ENCODE results near the gene MED26.

DNA sequence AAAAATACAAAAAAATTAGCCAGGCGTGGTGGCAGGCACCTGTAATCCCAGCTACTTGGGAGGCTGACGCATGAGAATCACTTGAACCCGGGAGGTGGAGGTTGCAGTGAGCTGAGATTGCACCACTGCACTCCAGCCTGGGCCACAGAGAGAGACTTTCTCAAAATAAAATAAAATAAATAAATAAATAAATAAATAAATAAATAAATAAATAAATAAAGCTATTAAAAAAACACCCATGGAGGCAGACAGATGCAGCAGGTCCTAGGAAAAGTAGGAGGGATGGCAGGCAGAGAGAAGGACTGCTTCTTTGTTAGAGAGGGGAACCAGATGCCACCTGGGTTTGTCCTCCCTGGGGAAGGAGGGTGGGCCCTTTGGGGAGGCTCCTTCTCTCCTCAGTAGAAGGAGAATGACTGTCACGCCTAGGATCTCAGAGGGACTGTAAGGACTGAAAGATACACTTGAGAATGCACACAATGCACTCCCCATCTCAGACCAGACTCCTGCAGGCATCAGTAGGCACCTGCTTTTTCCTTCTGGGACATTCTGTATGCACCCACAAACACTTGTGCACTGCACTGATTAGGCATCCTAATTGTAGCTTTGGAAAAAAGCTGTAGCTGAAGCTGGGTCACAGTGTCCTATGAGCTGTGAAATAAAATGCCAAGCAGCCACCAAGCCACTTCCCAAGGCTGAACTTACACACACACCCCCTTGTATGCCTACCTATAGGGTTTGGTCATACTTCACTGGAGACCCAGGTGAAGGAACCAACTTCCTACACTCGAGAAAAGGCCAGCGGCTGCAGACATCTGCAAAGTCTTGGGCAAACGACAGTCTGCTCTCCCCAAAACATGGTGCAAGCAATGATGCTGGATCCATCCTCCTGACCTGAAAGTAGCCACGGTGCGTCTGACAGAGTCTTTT is 36.9 kb downstream of the MED26 start:
- TF ChIP-seq BACH1 (IDR thresholded peaks at IDR 0.05; ENCODE audit: borderline replicate concordance) (no peak), TARDBP (IDR thresholded peaks at IDR 0.05; ENCODE audit: borderline replicate concordance) (no peak), CBX5 (IDR thresholded peaks at IDR 0.05; ENCODE audit: low read depth) (no peak), JUND (IDR thresholded peaks at IDR 0.05; ENCODE audit: low read depth, low read length) (no peak), FOS (IDR thresholded peaks at IDR 0.05; ENCODE audit: borderline replicate concordance, extremely low read depth, insufficient read length) (no peak), TAF1 (IDR thresholded peaks at IDR 0.05; ENCODE audit: borderline replicate concordance, low read depth, low read length) (no peak), ETV6 (conservative IDR thresholded peaks at IDR 0.05 in 1 of 2, IDR thresholded peaks at IDR 0.05 in 1 of 2; ENCODE audit: borderline replicate concordance in 1 of 2, low read depth in 1 of 2) (no peak), SIX5 (IDR thresholded peaks at IDR 0.05; ENCODE audit: low read depth, low read length, severe bottlenecking) (no peak)
- TF ChIP-seq, protein P1, sequence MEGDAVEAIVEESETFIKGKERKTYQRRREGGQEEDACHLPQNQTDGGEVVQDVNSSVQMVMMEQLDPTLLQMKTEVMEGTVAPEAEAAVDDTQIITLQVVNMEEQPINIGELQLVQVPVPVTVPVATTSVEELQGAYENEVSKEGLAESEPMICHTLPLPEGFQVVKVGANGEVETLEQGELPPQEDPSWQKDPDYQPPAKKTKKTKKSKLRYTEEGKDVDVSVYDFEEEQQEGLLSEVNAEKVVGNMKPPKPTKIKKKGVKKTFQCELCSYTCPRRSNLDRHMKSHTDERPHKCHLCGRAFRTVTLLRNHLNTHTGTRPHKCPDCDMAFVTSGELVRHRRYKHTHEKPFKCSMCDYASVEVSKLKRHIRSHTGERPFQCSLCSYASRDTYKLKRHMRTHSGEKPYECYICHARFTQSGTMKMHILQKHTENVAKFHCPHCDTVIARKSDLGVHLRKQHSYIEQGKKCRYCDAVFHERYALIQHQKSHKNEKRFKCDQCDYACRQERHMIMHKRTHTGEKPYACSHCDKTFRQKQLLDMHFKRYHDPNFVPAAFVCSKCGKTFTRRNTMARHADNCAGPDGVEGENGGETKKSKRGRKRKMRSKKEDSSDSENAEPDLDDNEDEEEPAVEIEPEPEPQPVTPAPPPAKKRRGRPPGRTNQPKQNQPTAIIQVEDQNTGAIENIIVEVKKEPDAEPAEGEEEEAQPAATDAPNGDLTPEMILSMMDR (IDR thresholded peaks at IDR 0.05 in 2 of 3, conservative IDR thresholded peaks at IDR 0.05 in 1 of 3; ENCODE audit: control insufficient read depth in 2 of 3, extremely low read depth in 1 of 3, insufficient read depth in 1 of 3, low read depth in 3 of 3, low read length in 3 of 3) = no peak
- TF ChIP-seq, protein P2, sequence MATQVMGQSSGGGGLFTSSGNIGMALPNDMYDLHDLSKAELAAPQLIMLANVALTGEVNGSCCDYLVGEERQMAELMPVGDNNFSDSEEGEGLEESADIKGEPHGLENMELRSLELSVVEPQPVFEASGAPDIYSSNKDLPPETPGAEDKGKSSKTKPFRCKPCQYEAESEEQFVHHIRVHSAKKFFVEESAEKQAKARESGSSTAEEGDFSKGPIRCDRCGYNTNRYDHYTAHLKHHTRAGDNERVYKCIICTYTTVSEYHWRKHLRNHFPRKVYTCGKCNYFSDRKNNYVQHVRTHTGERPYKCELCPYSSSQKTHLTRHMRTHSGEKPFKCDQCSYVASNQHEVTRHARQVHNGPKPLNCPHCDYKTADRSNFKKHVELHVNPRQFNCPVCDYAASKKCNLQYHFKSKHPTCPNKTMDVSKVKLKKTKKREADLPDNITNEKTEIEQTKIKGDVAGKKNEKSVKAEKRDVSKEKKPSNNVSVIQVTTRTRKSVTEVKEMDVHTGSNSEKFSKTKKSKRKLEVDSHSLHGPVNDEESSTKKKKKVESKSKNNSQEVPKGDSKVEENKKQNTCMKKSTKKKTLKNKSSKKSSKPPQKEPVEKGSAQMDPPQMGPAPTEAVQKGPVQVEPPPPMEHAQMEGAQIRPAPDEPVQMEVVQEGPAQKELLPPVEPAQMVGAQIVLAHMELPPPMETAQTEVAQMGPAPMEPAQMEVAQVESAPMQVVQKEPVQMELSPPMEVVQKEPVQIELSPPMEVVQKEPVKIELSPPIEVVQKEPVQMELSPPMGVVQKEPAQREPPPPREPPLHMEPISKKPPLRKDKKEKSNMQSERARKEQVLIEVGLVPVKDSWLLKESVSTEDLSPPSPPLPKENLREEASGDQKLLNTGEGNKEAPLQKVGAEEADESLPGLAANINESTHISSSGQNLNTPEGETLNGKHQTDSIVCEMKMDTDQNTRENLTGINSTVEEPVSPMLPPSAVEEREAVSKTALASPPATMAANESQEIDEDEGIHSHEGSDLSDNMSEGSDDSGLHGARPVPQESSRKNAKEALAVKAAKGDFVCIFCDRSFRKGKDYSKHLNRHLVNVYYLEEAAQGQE (IDR thresholded peaks at IDR 0.05; ENCODE audit: low read depth, low read length) = no peak

All from GM12878 (cell line).